ENCODE data around the gene TMEFF1.

DNA sequence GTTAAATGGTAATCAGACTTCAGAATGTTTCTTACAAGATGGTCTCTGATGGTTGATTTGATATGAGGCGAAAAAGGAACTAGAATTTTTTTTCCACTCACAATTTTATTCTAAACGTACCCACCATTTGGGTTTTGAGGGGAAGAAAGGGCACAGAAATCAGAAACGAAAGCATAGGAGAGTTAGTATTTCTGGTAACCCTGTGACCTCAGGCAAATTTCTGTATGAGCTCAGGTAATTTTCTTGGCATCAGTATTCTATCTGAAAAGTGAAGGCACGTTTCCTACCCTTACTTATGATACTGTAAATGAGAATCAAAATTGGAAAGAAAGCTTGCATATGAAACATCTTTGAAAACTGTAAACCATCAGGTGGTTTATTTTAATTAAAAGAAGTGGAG is 26.5 kb downstream of the TMEFF1 start:
- no peak for TF ChIP-seq CTCF (IDR thresholded peaks at IDR 0.05)
- no peak for TF ChIP-seq POLR2A (IDR thresholded peaks at IDR 0.05)

All from prostate gland (tissue), 2 donors.